ENCODE results near the gene RAPGEF6.

- TF ChIP-seq, protein P1, sequence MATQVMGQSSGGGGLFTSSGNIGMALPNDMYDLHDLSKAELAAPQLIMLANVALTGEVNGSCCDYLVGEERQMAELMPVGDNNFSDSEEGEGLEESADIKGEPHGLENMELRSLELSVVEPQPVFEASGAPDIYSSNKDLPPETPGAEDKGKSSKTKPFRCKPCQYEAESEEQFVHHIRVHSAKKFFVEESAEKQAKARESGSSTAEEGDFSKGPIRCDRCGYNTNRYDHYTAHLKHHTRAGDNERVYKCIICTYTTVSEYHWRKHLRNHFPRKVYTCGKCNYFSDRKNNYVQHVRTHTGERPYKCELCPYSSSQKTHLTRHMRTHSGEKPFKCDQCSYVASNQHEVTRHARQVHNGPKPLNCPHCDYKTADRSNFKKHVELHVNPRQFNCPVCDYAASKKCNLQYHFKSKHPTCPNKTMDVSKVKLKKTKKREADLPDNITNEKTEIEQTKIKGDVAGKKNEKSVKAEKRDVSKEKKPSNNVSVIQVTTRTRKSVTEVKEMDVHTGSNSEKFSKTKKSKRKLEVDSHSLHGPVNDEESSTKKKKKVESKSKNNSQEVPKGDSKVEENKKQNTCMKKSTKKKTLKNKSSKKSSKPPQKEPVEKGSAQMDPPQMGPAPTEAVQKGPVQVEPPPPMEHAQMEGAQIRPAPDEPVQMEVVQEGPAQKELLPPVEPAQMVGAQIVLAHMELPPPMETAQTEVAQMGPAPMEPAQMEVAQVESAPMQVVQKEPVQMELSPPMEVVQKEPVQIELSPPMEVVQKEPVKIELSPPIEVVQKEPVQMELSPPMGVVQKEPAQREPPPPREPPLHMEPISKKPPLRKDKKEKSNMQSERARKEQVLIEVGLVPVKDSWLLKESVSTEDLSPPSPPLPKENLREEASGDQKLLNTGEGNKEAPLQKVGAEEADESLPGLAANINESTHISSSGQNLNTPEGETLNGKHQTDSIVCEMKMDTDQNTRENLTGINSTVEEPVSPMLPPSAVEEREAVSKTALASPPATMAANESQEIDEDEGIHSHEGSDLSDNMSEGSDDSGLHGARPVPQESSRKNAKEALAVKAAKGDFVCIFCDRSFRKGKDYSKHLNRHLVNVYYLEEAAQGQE (IDR thresholded peaks at IDR 0.05; ENCODE audit: borderline replicate concordance) = no peak
- TF ChIP-seq CTCF (IDR thresholded peaks at IDR 0.05; ENCODE audit: poor library complexity, severe bottlenecking) (no peak), MXI1 (conservative IDR thresholded peaks at IDR 0.05; ENCODE audit: poor library complexity, severe bottlenecking) (no peak), POLR2AphosphoS5 (IDR thresholded peaks at IDR 0.05) (no peak), EZH2 (IDR thresholded peaks at IDR 0.05; ENCODE audit: borderline replicate concordance, insufficient read depth, low read length, poor library complexity, severe bottlenecking) (no peak)
These were observed 70.8 kb downstream of the RAPGEF6 start for GRCh38 chr5:131564229-131564652.

All from neural cell (in vitro differentiated cells).